HG03565 (cell line): ENCODE results near the gene MPST.

ENCODE experiments used
- ATAC-seq: cut with Tn5 transposase; IDR thresholded peaks from one replicate; pipeline ENCODE4 v1.9.1; 2021; ENCODE audit warnings: mild to moderate bottlenecking, moderate library complexity; ENCODE audit not compliant: unreplicated experiment

Gene MPST

DNA sequence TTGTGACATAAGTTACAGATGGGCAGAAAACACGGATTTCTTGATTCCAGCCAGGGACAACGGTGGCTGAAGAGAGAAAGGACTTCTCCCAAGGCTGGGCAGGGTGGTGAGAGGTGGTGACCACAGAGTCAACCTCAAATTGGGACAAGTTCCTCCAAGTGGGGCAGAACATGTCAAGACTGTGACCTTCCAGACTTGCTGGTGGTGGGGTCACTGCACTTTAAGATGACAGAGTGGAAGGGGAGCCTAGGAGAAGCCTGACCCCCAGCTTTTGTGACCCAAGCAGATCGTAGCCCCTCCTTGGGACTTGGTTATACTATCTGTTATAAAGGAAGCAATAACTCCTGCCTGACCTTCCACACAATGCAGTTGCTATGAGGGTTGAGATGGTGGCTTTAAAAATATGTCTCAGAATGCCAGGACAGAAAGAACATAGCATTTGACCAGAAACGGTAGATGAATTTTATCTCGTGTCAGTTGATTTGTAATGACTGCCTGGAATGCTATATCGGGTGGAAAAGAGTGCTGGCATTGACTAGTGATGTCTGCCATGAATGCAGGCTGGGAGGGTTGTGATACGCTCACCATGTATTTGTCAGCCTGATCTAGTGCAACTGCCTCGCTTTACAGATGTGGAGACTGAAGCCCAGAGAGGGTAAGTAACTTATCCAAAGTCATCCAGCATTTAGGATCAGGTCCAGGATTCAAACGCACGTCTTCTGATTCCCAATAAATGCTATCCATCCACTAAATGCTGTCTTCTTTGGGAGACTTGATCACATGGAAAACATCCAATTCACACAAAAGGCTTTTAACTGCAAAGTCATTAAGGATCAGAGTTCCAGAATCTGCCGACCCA, 18.6 kb upstream of the MPST start:
- no peak for ATAC-seq

GRCh38 chr22:37001826-37002225, 17.7 kb upstream of the MPST start:
- ATAC-seq, result no peak

GRCh38 chr22:37002633-37003032, 16.9 kb upstream of the MPST start:
- no peak for ATAC-seq

GRCh38 chr22:37007651-37008050, 11.9 kb upstream of the MPST start:
- no peak for ATAC-seq

GRCh38 chr22:37008365-37008764, 11.2 kb upstream of the MPST start:
- ATAC-seq, result no peak

DNA sequence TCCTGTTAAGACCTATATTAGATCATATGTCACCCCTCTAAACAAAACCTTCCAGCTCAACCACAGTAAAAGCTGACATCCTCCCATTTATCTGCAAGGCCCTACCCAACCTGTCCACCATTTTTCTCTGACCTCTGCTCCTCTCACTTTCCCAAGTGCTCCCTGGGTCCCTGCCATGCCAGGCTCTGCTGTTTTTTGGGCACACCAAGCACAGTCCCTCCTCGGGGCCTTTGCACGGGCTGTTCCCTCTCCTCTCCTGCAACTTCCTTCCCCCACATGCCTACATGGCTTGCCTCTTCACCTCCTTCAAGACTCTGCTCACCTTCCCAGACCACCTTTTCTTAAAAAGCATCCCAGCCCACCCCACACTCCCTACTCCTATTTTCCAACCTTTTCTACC, 10.1 kb upstream of the MPST start:
- ATAC-seq, result no peak

GRCh38 chr22:37010174-37010573, 9.4 kb upstream of the MPST start:
- ATAC-seq, result no peak

DNA sequence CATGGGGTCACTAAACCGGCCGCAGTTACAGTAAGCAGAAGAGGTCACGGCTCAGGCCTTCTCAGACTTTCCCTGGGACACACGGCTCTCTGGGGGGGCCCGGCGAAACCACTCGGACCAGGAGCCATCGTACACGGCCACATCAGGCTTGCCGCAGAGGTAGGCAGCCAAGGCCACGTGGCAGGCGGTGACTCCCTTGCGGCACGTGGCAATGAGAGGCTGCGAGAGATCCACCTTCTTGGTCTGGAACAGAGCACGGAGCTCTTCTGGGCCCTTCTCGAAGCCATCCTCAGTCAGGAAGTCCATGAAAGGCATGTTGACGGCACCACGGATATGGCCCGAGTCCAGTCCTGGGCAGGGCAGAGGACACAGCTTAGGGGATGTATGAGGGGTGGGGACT, 8.6 kb upstream of the MPST start:
- no peak for ATAC-seq

GRCh38 chr22:37011472-37011871, 8.1 kb upstream of the MPST start:
- ATAC-seq, result no peak

GRCh38 chr22:37012262-37012904, 7.2 kb upstream of the MPST start:
- ATAC-seq, result no peak

DNA sequence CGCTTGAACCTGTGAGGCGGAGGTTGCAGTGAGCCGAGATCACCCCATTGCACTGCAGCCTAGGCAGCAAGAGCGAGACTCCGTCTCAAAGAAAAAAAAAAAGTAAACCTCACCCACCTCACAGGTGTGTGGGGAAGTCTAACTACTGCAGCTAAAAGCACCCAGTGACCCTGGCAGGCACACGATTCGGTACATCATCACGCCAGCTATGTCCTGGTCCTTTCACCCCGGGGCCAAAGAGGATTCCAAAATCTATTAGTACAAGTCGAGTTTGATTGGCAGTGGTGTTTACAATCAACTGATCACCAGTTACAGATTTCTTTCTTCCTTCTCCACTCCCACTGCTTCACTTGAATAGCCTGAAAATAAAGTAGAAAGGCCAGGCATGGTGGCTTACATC, 6.6 kb upstream of the MPST start:
- ATAC-seq, result no peak

- ATAC-seq, result no peak
These were observed 5.1 kb upstream of the MPST start for GRCh38 chr22:37014415-37014806.

DNA sequence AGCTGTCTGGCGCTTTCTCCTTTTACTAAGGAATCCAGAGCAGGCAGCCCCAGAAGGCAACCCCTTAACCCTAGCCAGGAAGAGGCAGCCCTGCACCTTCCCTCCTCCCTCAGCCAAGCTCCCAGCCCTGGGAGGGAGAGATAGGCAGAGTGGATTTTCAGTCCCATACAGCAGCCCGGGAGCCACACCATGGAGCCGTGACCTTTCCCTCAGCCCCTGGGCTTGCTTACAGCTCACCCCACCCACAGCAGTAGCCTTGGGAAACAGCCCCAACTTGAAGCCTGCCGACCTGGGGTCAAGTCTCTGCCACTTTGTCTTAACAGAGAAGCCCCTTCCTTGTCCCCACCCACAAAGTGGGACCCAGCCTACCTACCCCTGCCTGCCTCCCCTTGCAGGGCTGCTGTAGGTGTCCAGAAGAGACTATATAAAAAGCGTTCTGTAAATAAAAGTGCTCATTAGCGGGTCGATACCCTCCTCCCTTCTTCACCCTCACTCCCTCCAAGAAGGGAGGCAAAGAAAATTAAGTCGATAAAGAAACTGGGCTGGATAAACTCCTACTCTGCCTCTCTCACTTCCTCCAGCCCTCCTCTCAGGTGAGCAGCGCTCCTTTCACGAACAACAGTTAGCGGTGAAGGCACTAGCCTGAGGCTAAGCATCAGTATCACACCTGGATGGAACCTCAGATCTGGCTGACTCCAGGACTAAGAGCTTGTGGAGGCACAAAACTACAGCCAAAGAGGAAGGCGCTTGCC, 4.5 kb upstream of the MPST start:
- no peak for ATAC-seq

DNA sequence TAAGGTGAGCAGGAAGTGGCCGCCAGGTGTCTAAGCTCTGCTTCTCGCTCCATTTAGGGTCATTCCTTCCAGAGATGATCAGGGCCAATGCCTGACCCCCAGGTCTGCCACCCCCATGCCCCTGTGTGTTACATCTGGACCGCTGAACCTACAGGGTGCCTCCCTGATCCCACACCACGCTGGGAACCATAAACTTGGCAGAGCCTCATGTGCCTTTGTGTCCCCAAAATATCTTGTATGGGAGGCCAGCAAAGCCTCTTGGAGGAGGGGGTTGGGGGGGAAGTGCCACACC, 4.0 kb upstream of the MPST start:
- ATAC-seq, result no peak

GRCh38 chr22:37016134-37016910, 3.2 kb upstream of the MPST start:
- ATAC-seq, result no peak

DNA sequence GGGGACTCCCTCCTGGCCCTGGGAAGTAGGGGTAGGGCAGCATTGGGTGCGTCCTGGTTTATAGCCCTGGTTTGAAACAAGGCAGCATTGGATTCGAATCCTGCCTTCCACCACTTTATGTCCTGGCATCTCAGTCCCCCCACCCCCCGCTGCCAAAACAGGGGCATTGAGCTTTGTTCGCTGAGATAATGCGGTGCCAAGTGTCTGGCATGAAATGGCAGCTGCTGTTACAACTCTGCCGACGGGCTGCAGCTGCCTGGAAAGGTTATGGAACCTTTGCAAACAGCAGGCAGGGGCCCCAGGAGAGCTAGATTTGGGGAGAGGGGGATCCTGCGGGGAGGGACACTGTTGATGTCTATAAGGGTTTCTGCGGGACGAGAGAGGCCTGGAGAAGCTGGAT, 2.2 kb upstream of the MPST start:
- no peak for ATAC-seq

DNA sequence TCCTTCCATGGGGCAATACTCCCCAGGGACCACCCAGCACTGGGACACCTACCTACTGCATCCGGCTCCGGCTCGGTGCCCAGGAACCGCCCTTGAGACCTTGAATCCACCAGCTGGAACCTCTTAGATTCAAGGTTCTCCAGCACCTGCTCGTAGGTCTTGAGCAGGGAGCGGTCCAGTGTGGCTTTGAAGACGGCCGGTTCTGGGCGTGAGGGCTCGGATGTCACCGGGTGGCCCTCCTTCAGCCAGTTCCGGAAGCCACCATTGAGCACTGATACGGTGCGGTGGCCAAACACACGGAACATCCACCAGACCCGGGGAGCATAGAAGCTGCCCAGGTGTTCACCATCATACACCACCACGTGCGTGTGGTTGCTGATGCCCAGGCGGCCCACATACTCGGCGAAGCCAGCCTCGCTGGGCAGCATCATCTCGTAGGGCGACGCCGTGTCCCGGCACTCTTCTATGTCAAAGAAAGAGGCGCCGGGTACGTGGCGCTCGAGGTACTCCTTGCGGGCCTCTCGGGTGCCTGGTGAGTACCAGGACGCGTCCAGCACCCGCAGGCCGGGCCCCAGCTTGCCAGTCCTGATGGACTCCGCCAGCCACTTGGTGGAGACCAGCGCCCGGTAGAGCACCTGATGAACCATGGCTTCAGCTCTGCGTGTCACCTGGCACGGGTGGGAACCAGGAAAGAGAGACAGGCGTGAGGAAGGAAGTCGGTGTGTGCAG, 1.3 kb upstream of the MPST start:
- ATAC-seq, result no peak

- no peak for ATAC-seq
These were observed 680 bp upstream of the MPST start for GRCh38 chr22:37018815-37019308.

DNA sequence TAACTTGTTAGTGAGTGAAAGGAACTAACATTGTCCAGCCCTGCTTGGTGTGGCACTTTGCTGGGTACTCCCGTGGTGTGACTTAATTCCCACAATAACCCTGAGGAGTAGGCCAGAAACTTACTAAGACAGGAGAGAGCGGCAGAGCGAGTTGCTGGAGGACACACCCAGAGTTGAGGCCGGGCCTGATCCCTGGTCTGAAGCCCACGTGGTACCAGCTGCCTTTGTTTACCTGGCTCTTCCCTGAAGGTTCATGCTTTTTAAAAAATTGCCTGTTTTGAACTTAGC, 594 bp downstream of the MPST start:
- ATAC-seq, result no peak

DNA sequence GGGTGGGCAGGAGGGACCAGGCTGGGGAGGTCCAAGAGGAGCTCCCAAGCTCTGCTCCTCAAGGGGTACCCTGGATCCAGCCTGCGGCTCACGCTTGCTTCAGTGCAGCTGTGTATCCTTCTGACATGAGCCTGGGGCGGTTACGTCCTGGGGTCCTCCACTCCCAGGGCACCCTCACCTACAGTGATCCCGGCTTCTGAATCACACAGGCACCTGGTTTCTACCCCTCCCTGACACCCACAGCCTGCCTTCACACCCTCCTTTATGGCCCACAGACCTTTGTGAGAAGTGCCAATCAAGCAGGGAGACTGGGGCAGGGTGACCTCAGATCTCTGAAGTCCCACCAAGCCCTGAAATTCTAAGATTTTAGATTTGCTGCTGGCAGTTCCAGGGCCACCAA, 1.5 kb downstream of the MPST start:
- ATAC-seq, result no peak
